Bronchial epithelial cell (primary cell): ENCODE data around the gene PFKL. TPM values are rescaled to one million over a fixed set of nuclear protein-coding genes. Genes with fewer than 3 reads are reported as not detected.

Source experiments
- DNase-seq: peaks from one replicate; pipeline ENCODE4 v3.0.0-alpha.2; 2010; ENCODE audit warnings: low read depth
- FAIRE-seq: peaks from 2 replicates; lab custom pipeline; 2011; peaks lifted over from hg19 to GRCh38; lab: Jason Lieb, UNC
- H3K27me3 ChIP-seq: 2 replicates; pipeline ENCODE4 v1.5.1; 2011; ENCODE audit warnings: low read length; ENCODE audit not compliant: control insufficient read depth, insufficient read depth
- H3K36me3 ChIP-seq: 2 replicates; pipeline ENCODE4 v1.5.1; 2011; ENCODE audit warnings: low read length; ENCODE audit not compliant: control insufficient read depth, insufficient read depth
- H3K4me3 ChIP-seq: 2 replicates; pipeline ENCODE4 v1.5.1; 2011; ENCODE audit warnings: mild to moderate bottlenecking, low read depth, low read length, control low read depth
- CTCF ChIP-seq: IDR thresholded peaks from 2 replicates; pipeline ENCODE4 v1.5.1; 2011; ENCODE audit warnings: mild to moderate bottlenecking, moderate library complexity, low read length, control low read depth, inconsistent platforms; ENCODE audit not compliant: insufficient read depth, severe bottlenecking
- total RNA-seq: library from RNA; depleted of rRNA; stranded (reverse); fragments of >200 nt; gene quantifications from 2 replicates; pipeline ENCODE4 v1.2.1, GENCODE V29; 2014

PFKL gene
- total RNA-seq, 1 donor from 2014 or later: 148 TPM

GRCh38 chr21:44326716-44327602 lies 27.1 kb downstream of the PFKL start:
- H3K27me3 ChIP-seq: no peaks in the 10 kb centered on the region
- no peak for TF ChIP-seq CTCF
- H3K4me3 ChIP-seq: no peak overlapping the region
- H3K36me3 ChIP-seq: peaks cover 16% of the 10 kb centered on the region
- DNase-seq (no peak), FAIRE-seq (no peak)

GRCh38 chr21:44327603-44327974 lies 27.7 kb downstream of the PFKL start:
- FAIRE-seq (no peak), DNase-seq (no peak)
- Histone ChIP-seq H3K4me3 (no peak overlapping the region), H3K27me3 (no peaks in the 10 kb centered on the region), H3K36me3 (peaks cover 12% of the 10 kb centered on the region)
- TF ChIP-seq CTCF: no peak

- H3K4me3 ChIP-seq: no peak overlapping the region
- no peak for TF ChIP-seq CTCF
- FAIRE-seq: no peak
- H3K27me3 ChIP-seq: no peaks in the 10 kb centered on the region
- DNase-seq: no peak
- peaks cover 12% of the 10 kb centered on the region for H3K36me3 ChIP-seq
Measured at GRCh38 chr21:44328242-44328895, 28.5 kb downstream of the PFKL start.

GRCh38 chr21:44329086-44329889 lies 29.4 kb downstream of the PFKL start:
- FAIRE-seq (no peak), DNase-seq (no peak)
- Histone ChIP-seq H3K36me3 (peaks cover 6% of the 10 kb centered on the region), H3K27me3 (no peaks in the 10 kb centered on the region), H3K4me3 (no peak overlapping the region)
- no peak for TF ChIP-seq CTCF

GRCh38 chr21:44329971-44330681 lies 30.3 kb downstream of the PFKL start:
- FAIRE-seq (no peak), DNase-seq (no peak)
- TF ChIP-seq CTCF: no peak
- H3K4me3 ChIP-seq: no peak overlapping the region
- peaks cover 3% of the 10 kb centered on the region for H3K36me3 ChIP-seq
- H3K27me3 ChIP-seq: no peaks in the 10 kb centered on the region
